A549 (cell line): ENCODE measurements around the gene SPATA6L.

Experiments used
- CEBPB ChIP-seq, 2 experiments: fragments of >200 bp in 1 of 2; sonication (Bioruptor Twin) in 1 of 2; formaldehyde crosslinking in 1 of 2; IDR thresholded peaks; 2 replicates each; pipeline ENCODE4 v1.6.1; 2012 to 2016
- ESRRA ChIP-seq: fragments of 150-350 bp; IDR thresholded peaks from 2 replicates; pipeline ENCODE4 v1.6.1; 2014; ENCODE audit warnings: mild to moderate bottlenecking, low read length, borderline replicate concordance
- HOXA7 ChIP-seq: fragments of 250-450 bp; sonication (Bioruptor Pico); IDR thresholded peaks from 2 replicates; pipeline ENCODE4 v1.5.0; 2020; ENCODE audit warnings: mild to moderate bottlenecking, moderate library complexity
- MAFK ChIP-seq: fragments of 450-650 bp; IDR thresholded peaks from 2 replicates; pipeline ENCODE4 v1.6.1; 2014; ENCODE audit not compliant: partially characterized antibody
- POLR2A ChIP-seq: IDR thresholded peaks from 2 replicates; pipeline ENCODE4 v1.6.1; 2012; ENCODE audit warnings: mild to moderate bottlenecking, low read length
- RCOR1 ChIP-seq: fragments of 150-350 bp; IDR thresholded peaks from 2 replicates; pipeline ENCODE4 v1.6.1; 2014; ENCODE audit warnings: antibody characterized with exemption, low read length, low read depth
- ZFP36 ChIP-seq: fragments of 450-650 bp; IDR thresholded peaks from 2 replicates; pipeline ENCODE4 v1.6.1; 2014; ENCODE audit warnings: borderline replicate concordance; ENCODE audit not compliant: partially characterized antibody
- TF ChIP-seq, protein P1 (sequence below): fragments of >200 bp; sonication (Bioruptor Twin); formaldehyde crosslinking; IDR thresholded peaks from 3 replicates; pipeline ENCODE4 v1.5.1; 2016

DNA sequence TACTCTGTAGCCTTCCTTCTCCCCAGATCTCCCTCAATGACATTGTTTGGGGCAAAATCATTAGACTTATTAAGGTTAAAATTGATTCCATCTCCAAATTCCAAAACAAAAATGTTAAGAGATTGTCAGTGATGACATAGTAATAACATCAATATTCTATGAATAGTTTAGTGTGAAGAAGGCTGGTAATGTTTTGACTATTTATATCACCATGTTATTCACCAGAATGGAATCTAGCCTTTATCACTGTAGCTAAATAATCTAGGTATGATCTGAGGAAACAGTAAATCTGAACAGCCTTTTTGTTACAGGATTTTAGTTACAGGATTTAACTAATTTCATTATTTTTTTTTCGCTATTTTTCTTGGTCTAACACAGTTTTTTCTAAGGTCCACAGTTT lies 5.1 kb downstream of the SPATA6L start:
- TF ChIP-seq ESRRA: no peak
- TF ChIP-seq, protein P1, sequence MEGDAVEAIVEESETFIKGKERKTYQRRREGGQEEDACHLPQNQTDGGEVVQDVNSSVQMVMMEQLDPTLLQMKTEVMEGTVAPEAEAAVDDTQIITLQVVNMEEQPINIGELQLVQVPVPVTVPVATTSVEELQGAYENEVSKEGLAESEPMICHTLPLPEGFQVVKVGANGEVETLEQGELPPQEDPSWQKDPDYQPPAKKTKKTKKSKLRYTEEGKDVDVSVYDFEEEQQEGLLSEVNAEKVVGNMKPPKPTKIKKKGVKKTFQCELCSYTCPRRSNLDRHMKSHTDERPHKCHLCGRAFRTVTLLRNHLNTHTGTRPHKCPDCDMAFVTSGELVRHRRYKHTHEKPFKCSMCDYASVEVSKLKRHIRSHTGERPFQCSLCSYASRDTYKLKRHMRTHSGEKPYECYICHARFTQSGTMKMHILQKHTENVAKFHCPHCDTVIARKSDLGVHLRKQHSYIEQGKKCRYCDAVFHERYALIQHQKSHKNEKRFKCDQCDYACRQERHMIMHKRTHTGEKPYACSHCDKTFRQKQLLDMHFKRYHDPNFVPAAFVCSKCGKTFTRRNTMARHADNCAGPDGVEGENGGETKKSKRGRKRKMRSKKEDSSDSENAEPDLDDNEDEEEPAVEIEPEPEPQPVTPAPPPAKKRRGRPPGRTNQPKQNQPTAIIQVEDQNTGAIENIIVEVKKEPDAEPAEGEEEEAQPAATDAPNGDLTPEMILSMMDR: no peak
- no peak for TF ChIP-seq RCOR1
- TF ChIP-seq MAFK: no peak
- TF ChIP-seq CEBPB (IDR thresholded peaks at IDR 0.05): no peak
- TF ChIP-seq POLR2A: no peak
- TF ChIP-seq ZFP36: no peak
- no peak for TF ChIP-seq HOXA7 (CRISPR knock-in tag)
